SK-N-MC (cell line): ENCODE measurements around the gene HDAC7.

Experiments
- EZH2 ChIP-seq: fragments of 200-600 bp; sonication (generic); IDR thresholded peaks from one replicate; pipeline ENCODE4 v1.6.1; 2017; ENCODE audit warnings: antibody characterized with exemption
- FOXP2 ChIP-seq: optimal IDR thresholded peaks from 2 replicates; pipeline ENCODE3; 2011; ENCODE audit warnings: mild to moderate bottlenecking, moderate library complexity; ENCODE audit not compliant: insufficient read depth; ENCODE audit errors: extremely low read length, control extremely low read depth
- POLR2AphosphoS5 ChIP-seq: IDR thresholded peaks from 2 replicates; pipeline ENCODE4 v1.6.1; 2012; ENCODE audit warnings: mild to moderate bottlenecking, low read depth, low read length, borderline replicate concordance

GRCh38 chr12:47848853-47849252 is 29.1 kb upstream of the HDAC7 start:
- TF ChIP-seq POLR2AphosphoS5: no peak
- no peak for TF ChIP-seq FOXP2
- no peak for TF ChIP-seq EZH2
